ENCODE data around the gene CRYGS. TPM values are rescaled to one million over a fixed set of nuclear protein-coding genes. Genes with fewer than 3 reads are reported as not detected.
"Not testable (repeated sequence)": the region's sequence is repeated elsewhere in the genome, so short reads cannot be mapped to it uniquely, and the experiment has no call there.

The CRYGS gene
- total RNA-seq, 1 experiment from 2014 or later, result 4.3 TPM

- no TSS peak for BruUV-seq (replicated peaks)
- H4K20me1 ChIP-seq (ENCODE audit: insufficient read depth), result no peaks in the 10 kb centered on the region
- H3K36me3 ChIP-seq (ENCODE audit: control insufficient read depth in 1 of 2, insufficient read depth in 2 of 2, low read length in 2 of 2), result no peaks in the 10 kb centered on the region
- H3K9ac ChIP-seq (ENCODE audit: low read length), result no peak overlapping the region
- H3K9me3 ChIP-seq (ENCODE audit: control insufficient read depth in 1 of 2, insufficient read depth in 1 of 2, low read depth in 1 of 2, low read length in 2 of 2), result no peaks in the 10 kb centered on the region
- no peak for TF ChIP-seq RAD21 (IDR thresholded peaks at IDR 0.05; ENCODE audit: low read depth)
- TF ChIP-seq ZNF274 (IDR thresholded peaks at IDR 0.05; ENCODE audit: low read depth, low read length), result no peak
- no peak for TF ChIP-seq REST (IDR thresholded peaks at IDR 0.05; ENCODE audit: low read depth)
- TF ChIP-seq ELF1 (IDR thresholded peaks at IDR 0.05; ENCODE audit: borderline replicate concordance, low read depth), result no peak
- no peak for TF ChIP-seq JUND (IDR thresholded peaks at IDR 0.05)
- no peak for TF ChIP-seq SIN3A (IDR thresholded peaks at IDR 0.05; ENCODE audit: low read depth)
- no peak for TF ChIP-seq POLR2A (IDR thresholded peaks at IDR 0.05; ENCODE audit: borderline replicate concordance, extremely low read depth, insufficient read depth, insufficient read length)
- no peak for TF ChIP-seq EZH2 (IDR thresholded peaks at IDR 0.05)
- TF ChIP-seq FOSL1 (IDR thresholded peaks at IDR 0.05; ENCODE audit: low read depth), result no peak
- H3K4me3 ChIP-seq (replicated peaks in 1 of 2; ENCODE audit: low read depth in 1 of 2, low read length in 2 of 2), result no peak overlapping the region
- POLR2A ChIA-PET, result interaction anchor here (0.6 kb wide), 1 partner anchor 35 kb away, joined by 3 read pairs; no protein-coding TSS in a partner anchor
- H3K4me2 ChIP-seq (ENCODE audit: low read length), result no peak overlapping the region
- DNase-seq (ENCODE audit: low read depth, low spot score), result no peak
- ATAC-seq, result no peak
- no peak overlapping the region for H3K27ac ChIP-seq (ENCODE audit: low read depth, low read length)
- H3K4me1 ChIP-seq (ENCODE audit: control insufficient read depth in 1 of 2, insufficient read depth in 2 of 2, low read length in 2 of 2), result no peaks in the 10 kb centered on the region
- no peaks in the 10 kb centered on the region for H3K79me2 ChIP-seq (ENCODE audit: insufficient read depth, low read length)
- intact Hi-C loops (cut with micrococcal nuclease), result no loop called here
- RAD21 ChIA-PET (ENCODE audit: low non-redundant PET in 1 of 2, low total read pairs in 2 of 2, uncharacterized antibody in 2 of 2, unreplicated experiment in 2 of 2), result no interaction called here
- 0 out of 2 replicates have a peak, but pooled peaks cover 4% of the 10 kb centered on the region for H3K27me3 ChIP-seq (ENCODE audit: insufficient read depth, low read length)
- H3K9me2 ChIP-seq (ENCODE audit: insufficient read depth), result no peaks in the 10 kb centered on the region
- CTCF ChIA-PET, result interaction anchor here (0.7 kb wide), 2 partner anchors 9 to 274 kb away, joined by 3 to 4 read pairs; no protein-coding TSS in a partner anchor
- no peak overlapping the region for H2AFZ ChIP-seq (ENCODE audit: low read depth, low read length, poor library complexity, severe bottlenecking)
Measured at GRCh38 chr3:186532598-186533072, 11.5 kb downstream of the CRYGS start.

DNA sequence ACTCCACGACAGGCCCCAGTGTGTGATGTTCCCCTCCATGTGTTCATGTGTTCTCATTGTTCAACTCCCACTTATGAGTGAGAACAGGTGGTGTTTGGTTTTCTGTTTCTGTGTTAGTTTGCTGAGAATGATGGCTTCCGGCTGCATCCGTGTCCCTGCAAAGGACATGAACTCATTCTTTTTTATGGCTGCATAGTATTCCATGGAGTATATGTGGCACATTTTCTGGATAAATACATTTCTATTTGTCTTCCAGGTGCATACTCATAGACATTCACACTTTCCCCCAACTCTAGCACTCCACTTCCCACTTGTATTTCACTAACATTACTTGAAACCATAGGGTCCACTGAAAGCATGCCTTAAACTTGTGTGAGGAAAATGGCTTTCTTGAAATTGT, 12.5 kb downstream of the CRYGS start:
- H3K9ac ChIP-seq (ENCODE audit: low read length); intact Hi-C loops (cut with micrococcal nuclease); H3K9me2 ChIP-seq (ENCODE audit: insufficient read depth); H3K4me1 ChIP-seq (ENCODE audit: control insufficient read depth in 1 of 2, insufficient read depth in 2 of 2, low read length in 2 of 2); H3K79me2 ChIP-seq (ENCODE audit: insufficient read depth, low read length); H4K20me1 ChIP-seq (ENCODE audit: insufficient read depth); CTCF ChIA-PET; H3K36me3 ChIP-seq (ENCODE audit: control insufficient read depth in 1 of 2, insufficient read depth in 2 of 2, low read length in 2 of 2); H2AFZ ChIP-seq (ENCODE audit: low read depth, low read length, poor library complexity, severe bottlenecking); H3K27ac ChIP-seq (ENCODE audit: low read depth, low read length); H3K9me3 ChIP-seq (ENCODE audit: control insufficient read depth in 1 of 2, insufficient read depth in 1 of 2, low read depth in 1 of 2, low read length in 2 of 2); DNase-seq (ENCODE audit: low read depth, low spot score); H3K4me2 ChIP-seq (ENCODE audit: low read length); H3K27me3 ChIP-seq (ENCODE audit: insufficient read depth, low read length); ATAC-seq; H3K4me3 ChIP-seq (replicated peaks in 1 of 2; ENCODE audit: low read depth in 1 of 2, low read length in 2 of 2); POLR2A ChIA-PET; RAD21 ChIA-PET (ENCODE audit: low non-redundant PET in 1 of 2, low total read pairs in 2 of 2, uncharacterized antibody in 2 of 2, unreplicated experiment in 2 of 2); BruUV-seq (replicated peaks): not testable (repeated sequence)

Data from HCT116 (cell line).